ENCODE measurements around the gene KIF14.
A peak's percentile ranks its signal among the peaks of the same experiment; 100 is the strongest.

Gene KIF14

GRCh38 chr1:200620273-200621131, at the start of gene KIF14:
Gene KIF14 (minus strand): TSS chr1:200620751. CDS start chr1:200618723, 2,028 bp downstream.
- no peak for TF ChIP-seq CTCF (IDR thresholded peaks at IDR 0.05; ENCODE audit: low read depth, low read length)
- peak; percentile 90 to 92 for DNase-seq (ENCODE audit: low read depth in 2 of 2)
- peak within 1 kb of the TSS; percentile 88 to 96 for H3K4me3 ChIP-seq (replicated peaks in 1 of 2; ENCODE audit: low read depth in 2 of 2, low read length in 2 of 2)

- peak within 1 kb of the TSS; percentile 53 to 83 for H3K4me3 ChIP-seq (replicated peaks in 1 of 2; ENCODE audit: low read depth in 2 of 2, low read length in 2 of 2)
- TF ChIP-seq CTCF (IDR thresholded peaks at IDR 0.05; ENCODE audit: low read depth, low read length) = no peak
- peak; percentile 97 to 99 for DNase-seq (ENCODE audit: low read depth in 2 of 2)
These were observed 49.0 kb upstream of the KIF14 start, which contains the start of gene DDX59 for GRCh38 chr1:200669314-200670241. Gene DDX59 (minus strand): TSS chr1:200669907. CDS start chr1:200666740, 3,167 bp downstream.

GRCh38 chr1:200668514-200669313, 48.2 kb upstream of the KIF14 start:
- peak overlapping the region; percentile 53 to 83 for H3K4me3 ChIP-seq (replicated peaks in 1 of 2; ENCODE audit: low read depth in 2 of 2, low read length in 2 of 2)
- no peak for DNase-seq (ENCODE audit: low read depth in 2 of 2)
- TF ChIP-seq CTCF (IDR thresholded peaks at IDR 0.05; ENCODE audit: low read depth, low read length) = no peak

GRCh38 chr1:200666309-200666708, 45.8 kb upstream of the KIF14 start:
- TF ChIP-seq CTCF (IDR thresholded peaks at IDR 0.05; ENCODE audit: low read depth, low read length) = no peak
- no peak overlapping the region for H3K4me3 ChIP-seq (replicated peaks in 1 of 2; ENCODE audit: low read depth in 2 of 2, low read length in 2 of 2)
- no peak for DNase-seq (ENCODE audit: low read depth in 2 of 2)

GRCh38 chr1:200665861-200666260, 45.3 kb upstream of the KIF14 start:
- peak in 1 of 2 donors; percentile 57 for DNase-seq (ENCODE audit: low read depth in 2 of 2)
- no peak for TF ChIP-seq CTCF (IDR thresholded peaks at IDR 0.05; ENCODE audit: low read depth, low read length)
- H3K4me3 ChIP-seq (replicated peaks in 1 of 2; ENCODE audit: low read depth in 2 of 2, low read length in 2 of 2) = no peak overlapping the region

GRCh38 chr1:200660719-200661118, 40.2 kb upstream of the KIF14 start:
- no peak for TF ChIP-seq CTCF (IDR thresholded peaks at IDR 0.05; ENCODE audit: low read depth, low read length)
- H3K4me3 ChIP-seq (replicated peaks in 1 of 2; ENCODE audit: low read depth in 2 of 2, low read length in 2 of 2) = no peak overlapping the region
- DNase-seq (ENCODE audit: low read depth in 2 of 2) = peak in 1 of 2 donors; percentile 50
